ENCODE data around the gene ARID5A.

GRCh38 chr2:96522304-96523203 is 14.0 kb upstream of the ARID5A start:
- TF ChIP-seq TARDBP (IDR thresholded peaks at IDR 0.05): no peak
- TF ChIP-seq BHLHE40 (IDR thresholded peaks at IDR 0.05; ENCODE audit: borderline replicate concordance): no peak
- no peak for TF ChIP-seq ELF4 (IDR thresholded peaks at IDR 0.05)
- TF ChIP-seq, protein P1, sequence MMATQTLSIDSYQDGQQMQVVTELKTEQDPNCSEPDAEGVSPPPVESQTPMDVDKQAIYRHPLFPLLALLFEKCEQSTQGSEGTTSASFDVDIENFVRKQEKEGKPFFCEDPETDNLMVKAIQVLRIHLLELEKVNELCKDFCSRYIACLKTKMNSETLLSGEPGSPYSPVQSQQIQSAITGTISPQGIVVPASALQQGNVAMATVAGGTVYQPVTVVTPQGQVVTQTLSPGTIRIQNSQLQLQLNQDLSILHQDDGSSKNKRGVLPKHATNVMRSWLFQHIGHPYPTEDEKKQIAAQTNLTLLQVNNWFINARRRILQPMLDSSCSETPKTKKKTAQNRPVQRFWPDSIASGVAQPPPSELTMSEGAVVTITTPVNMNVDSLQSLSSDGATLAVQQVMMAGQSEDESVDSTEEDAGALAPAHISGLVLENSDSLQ (IDR thresholded peaks at IDR 0.05): no peak
- no peak for TF ChIP-seq L3MBTL2 (conservative IDR thresholded peaks at IDR 0.05)
- TF ChIP-seq SUZ12 (IDR thresholded peaks at IDR 0.05): no peak

Data from HEK293T (cell line).